Mesodermal cell (in vitro differentiated cells): ENCODE results near the gene RASGRP1.

Source experiments
- H3K27ac ChIP-seq: 2 replicates; pipeline ENCODE4 v1.7.0; 2013; ENCODE audit warnings: mild to moderate bottlenecking, low read depth, low read length, moderate library complexity; ENCODE audit not compliant: severe bottlenecking
- H3K36me3 ChIP-seq: 2 replicates; pipeline ENCODE4 v1.7.1; 2013; ENCODE audit warnings: mild to moderate bottlenecking, low read length, moderate library complexity; ENCODE audit not compliant: control insufficient read depth, insufficient read depth
- H3K4me1 ChIP-seq: one replicate; pipeline ENCODE4 v1.7.1; 2013; ENCODE audit warnings: mild to moderate bottlenecking, low read length; ENCODE audit not compliant: insufficient read depth, control insufficient read depth, poor library complexity, severe bottlenecking
- H3K4me3 ChIP-seq: 2 replicates; pipeline ENCODE4 v1.7.0; 2013; ENCODE audit warnings: low read length, control low read depth, mild to moderate bottlenecking; ENCODE audit not compliant: insufficient read depth, poor library complexity, severe bottlenecking; ENCODE audit errors: extremely low read depth
- H3K9me3 ChIP-seq: 2 replicates; pipeline ENCODE4 v1.7.1; 2013; ENCODE audit warnings: mild to moderate bottlenecking, low read length, moderate library complexity; ENCODE audit not compliant: control insufficient read depth
- WGBS, 2 experiments: methylation state at CpG; one replicate each; pipeline ENCODE4 v1.1.5; 2013; ENCODE audit warnings: missing lambda C conversion rate in 2 of 2; ENCODE audit not compliant: insufficient coverage in 2 of 2; 5-methylcytosine and 5-hydroxymethylcytosine counted together

RASGRP1 gene

GRCh38 chr15:38524156-38524555 lies 40.5 kb downstream of the RASGRP1 start:
- 87 to 98% methylated on average over 4 of the region's 5 CpGs for WGBS, 2 experiments
- no peaks in the 10 kb centered on the region for H3K4me1 ChIP-seq
- no peaks in the 10 kb centered on the region for H3K36me3 ChIP-seq
- no peaks in the 10 kb centered on the region for H3K9me3 ChIP-seq
- H3K27ac ChIP-seq: no peak overlapping the region
- H3K4me3 ChIP-seq: no peak overlapping the region

GRCh38 chr15:38522922-38523321 lies 41.7 kb downstream of the RASGRP1 start:
- Histone ChIP-seq H3K27ac (no peak overlapping the region), H3K9me3 (no peaks in the 10 kb centered on the region), H3K4me1 (no peaks in the 10 kb centered on the region), H3K4me3 (no peak overlapping the region), H3K36me3 (no peaks in the 10 kb centered on the region)
- WGBS, 2 experiments: 95% methylated on average over 3 to 4 of the region's 4 CpGs

- H3K4me3 ChIP-seq: no peak overlapping the region
- no peak overlapping the region for H3K27ac ChIP-seq
- H3K9me3 ChIP-seq: no peaks in the 10 kb centered on the region
- no peaks in the 10 kb centered on the region for H3K36me3 ChIP-seq
- H3K4me1 ChIP-seq: no peaks in the 10 kb centered on the region
- WGBS, 2 experiments: 63 to 81% methylated on average over 5 of the region's 5 CpGs
Measured at GRCh38 chr15:38521316-38521715, 43.3 kb downstream of the RASGRP1 start.

GRCh38 chr15:38520035-38520434 lies 44.6 kb downstream of the RASGRP1 start:
- Histone ChIP-seq H3K4me3 (no peak overlapping the region), H3K27ac (no peak overlapping the region), H3K36me3 (no peaks in the 10 kb centered on the region), H3K4me1 (peaks cover 5% of the 10 kb centered on the region), H3K9me3 (no peaks in the 10 kb centered on the region)
- WGBS, 2 experiments: 97% methylated on average over 3 of the region's 3 CpGs; no CpG with 5 or more reads in 1 of the 2 experiments

- Histone ChIP-seq H3K27ac (no peak overlapping the region), H3K36me3 (no peaks in the 10 kb centered on the region), H3K4me3 (no peak overlapping the region), H3K4me1 (peaks cover 10% of the 10 kb centered on the region), H3K9me3 (no peaks in the 10 kb centered on the region)
- WGBS, 2 experiments: 50 to 55% methylated on average over 1 to 3 of the region's 4 CpGs
Measured at GRCh38 chr15:38518084-38518483, 46.5 kb downstream of the RASGRP1 start.

GRCh38 chr15:38517312-38517975 lies 47.2 kb downstream of the RASGRP1 start:
- no peaks in the 10 kb centered on the region for H3K36me3 ChIP-seq
- 77 to 92% methylated on average over 1 of the region's 2 CpGs for WGBS, 2 experiments
- H3K4me1 ChIP-seq: peaks cover 10% of the 10 kb centered on the region
- no peak overlapping the region for H3K4me3 ChIP-seq
- H3K27ac ChIP-seq: no peak overlapping the region
- H3K9me3 ChIP-seq: no peaks in the 10 kb centered on the region

GRCh38 chr15:38516626-38517025 lies 48.0 kb downstream of the RASGRP1 start:
- Histone ChIP-seq H3K36me3 (no peaks in the 10 kb centered on the region), H3K9me3 (no peaks in the 10 kb centered on the region), H3K4me3 (no peak overlapping the region), H3K27ac (no peak overlapping the region), H3K4me1 (peaks cover 10% of the 10 kb centered on the region)
- WGBS, 2 experiments: 95 to 98% methylated on average over 3 to 4 of the region's 5 CpGs

- H3K27ac ChIP-seq: no peak overlapping the region
- 0 to 6% methylated on average over 1 to 2 of the region's 2 CpGs for WGBS, 2 experiments
- H3K4me3 ChIP-seq: no peak overlapping the region
- peaks cover 10% of the 10 kb centered on the region for H3K4me1 ChIP-seq
- H3K9me3 ChIP-seq: no peaks in the 10 kb centered on the region
- H3K36me3 ChIP-seq: no peaks in the 10 kb centered on the region
Measured at GRCh38 chr15:38514601-38515000, 50.0 kb downstream of the RASGRP1 start.

- peaks cover 10% of the 10 kb centered on the region for H3K4me1 ChIP-seq
- no peaks in the 10 kb centered on the region for H3K36me3 ChIP-seq
- H3K27ac ChIP-seq: no peak overlapping the region
- H3K9me3 ChIP-seq: no peaks in the 10 kb centered on the region
- no CpG with 5 or more reads among the region's 1 CpG for WGBS, 2 experiments
- no peak overlapping the region for H3K4me3 ChIP-seq
Measured at GRCh38 chr15:38512901-38513300, 51.7 kb downstream of the RASGRP1 start.

GRCh38 chr15:38509152-38509551 lies 55.5 kb downstream of the RASGRP1 start:
- H3K27ac ChIP-seq: no peak overlapping the region
- whole genome bisulfite sequencing, 2 experiments: 79 to 92% methylated on average over 3 of the region's 4 CpGs

GRCh38 chr15:38508647-38509046 lies 56.0 kb downstream of the RASGRP1 start:
- no peaks in the 10 kb centered on the region for H3K36me3 ChIP-seq
- no peaks in the 10 kb centered on the region for H3K4me1 ChIP-seq
- H3K27ac ChIP-seq: no peak overlapping the region
- H3K9me3 ChIP-seq: no peaks in the 10 kb centered on the region
- H3K4me3 ChIP-seq: no peak overlapping the region
- WGBS, 2 experiments: 89 to 94% methylated on average over 3 of the region's 3 CpGs

More at GRCh38 chr15:38509152-38509551, 55.5 kb downstream of the RASGRP1 start:
- H3K4me3 ChIP-seq: no peak overlapping the region
- H3K9me3 ChIP-seq: no peaks in the 10 kb centered on the region
- H3K36me3 ChIP-seq: no peaks in the 10 kb centered on the region
- no peaks in the 10 kb centered on the region for H3K4me1 ChIP-seq
